Stimulated activated CD4-positive, alpha-beta T cell treated with anti-CD3 and anti-CD28 coated beads, Interleukin-4, amount 100 ng/mL, for 4 hours (primary cell): ENCODE data around the gene CTDNEP1.

ENCODE experiments used
- DNase-seq, 2 experiments: peaks; one replicate each; pipeline ENCODE4 v3.0.0-alpha.2; 2020

Gene CTDNEP1

GRCh38 chr17:7279448-7279847, 27.9 kb upstream of the CTDNEP1 start:
- no peak for DNase-seq

GRCh38 chr17:7266784-7267183, 15.2 kb upstream of the CTDNEP1 start:
- no peak for DNase-seq

GRCh38 chr17:7263801-7264078, 12.2 kb upstream of the CTDNEP1 start:
- DNase-seq: no peak

- DNase-seq: no peak
Measured at GRCh38 chr17:7262935-7263800, 11.6 kb upstream of the CTDNEP1 start.

- no peak for DNase-seq
Measured at GRCh38 chr17:7262192-7262934, 10.8 kb upstream of the CTDNEP1 start, which contains the start of gene CLDN7. Gene CLDN7, minus strand, starts transcription at chr17:7262478. Its CDS starts 435 bp downstream, at chr17:7262043.

- DNase-seq: peak; percentile 35 to 54
Measured at GRCh38 chr17:7261379-7262191, 10.1 kb upstream of the CTDNEP1 start.

- DNase-seq: peak in 1 of 2 experiments; percentile 45
Measured at GRCh38 chr17:7260651-7261378, 9.3 kb upstream of the CTDNEP1 start.

GRCh38 chr17:7260151-7260550, 8.6 kb upstream of the CTDNEP1 start:
- DNase-seq: no peak

- no peak for DNase-seq
Measured at GRCh38 chr17:7259555-7259889, 8.0 kb upstream of the CTDNEP1 start.

- no peak for DNase-seq
Measured at GRCh38 chr17:7258731-7259554, 7.4 kb upstream of the CTDNEP1 start.

- DNase-seq: no peak
Measured at GRCh38 chr17:7256766-7257456, 5.4 kb upstream of the CTDNEP1 start.

GRCh38 chr17:7254511-7254910, 3.0 kb upstream of the CTDNEP1 start:
- no peak for DNase-seq

GRCh38 chr17:7253082-7253481, 1.5 kb upstream of the CTDNEP1 start:
- no peak for DNase-seq

GRCh38 chr17:7252176-7253043, 876 bp upstream of the CTDNEP1 start, which contains the start of gene ELP5:
Gene ELP5, plus strand, starts transcription at chr17:7252215. Its CDS starts 336 bp downstream, at chr17:7252551.
- DNase-seq: peak; percentile 78 to 81

GRCh38 chr17:7250695-7251627, 573 bp downstream of the CTDNEP1 start:
- no peak for DNase-seq

GRCh38 chr17:7249830-7250229, 1.7 kb downstream of the CTDNEP1 start:
- DNase-seq: no peak

- DNase-seq: no peak
Measured at GRCh38 chr17:7249214-7249613, 2.3 kb downstream of the CTDNEP1 start.

- DNase-seq: no peak
Measured at GRCh38 chr17:7248796-7249195, 2.7 kb downstream of the CTDNEP1 start.

GRCh38 chr17:7246779-7247178, 4.8 kb downstream of the CTDNEP1 start:
- no peak for DNase-seq
